ENCODE data around the gene DMTF1. TPM values are rescaled to one million over a fixed set of nuclear protein-coding genes. Genes with fewer than 3 reads are reported as not detected.

Gene DMTF1
- total and polyA plus RNA-seq, 9 of the 15 experiments (the other 6 are each of a cell fraction or from before 2014, with no cell fraction given) = 25.7 to 208 (median 74.7) TPM

DNA sequence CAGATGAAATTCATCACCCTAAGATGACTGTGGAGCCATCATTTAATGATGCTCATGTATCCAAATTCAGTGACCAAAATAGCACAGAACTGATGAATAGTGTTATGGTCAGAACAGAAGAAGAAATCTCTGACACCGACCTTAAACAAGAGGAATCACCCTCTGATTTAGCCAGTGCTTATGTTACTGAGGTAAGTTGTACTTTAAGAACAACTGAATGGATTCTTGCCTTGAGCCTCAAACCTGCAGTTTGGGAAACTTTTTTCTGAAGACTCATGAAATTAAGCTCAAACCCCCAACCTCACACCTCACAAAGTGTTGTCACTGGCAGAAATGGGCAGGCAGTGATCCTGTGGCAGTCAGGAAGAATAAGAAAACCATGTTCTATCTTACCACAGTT lies 41.7 kb downstream of the DMTF1 start:
- H3K4me2 ChIP-seq (ENCODE audit: insufficient read depth, low read length) = no peak overlapping the region
- 94% methylated on average over 1 of the region's 1 CpG for WGBS (ENCODE audit: insufficient coverage, low coverage, missing lambda C conversion rate)
- in situ Hi-C loops (cut with MboI) = no loop called here
- FAIRE-seq (no peak), ATAC-seq (no peak), DNase-seq (ENCODE audit: extremely low read depth in 1 of 4, low spot score in 3 of 4) (no peak)
- H3K9me3 ChIP-seq (replicated peaks; ENCODE audit: control insufficient read depth, insufficient read depth, low read depth, low read length) = no peaks in the 10 kb centered on the region
- H3K4me1 ChIP-seq (replicated peaks in 1 of 2; ENCODE audit: control insufficient read depth in 2 of 2, insufficient read depth in 2 of 2, low read length in 2 of 2) = no peaks in the 10 kb centered on the region
- H4K20me1 ChIP-seq (replicated peaks; ENCODE audit: control insufficient read depth, insufficient read depth, low read length) = no peaks in the 10 kb centered on the region
- no peaks in the 10 kb centered on the region for H3K79me2 ChIP-seq (ENCODE audit: control insufficient read depth, insufficient read depth, low read length)
- no peaks in the 10 kb centered on the region for H3K9me1 ChIP-seq (ENCODE audit: control insufficient read depth, insufficient read depth, low read length)
- H3K9ac ChIP-seq (ENCODE audit: insufficient read depth in 1 of 2, low read depth in 2 of 2, low read length in 2 of 2) = no peak overlapping the region
- no TSS peak for BruUV-seq (replicated peaks)
- peaks cover 95% of the 10 kb centered on the region for H3K36me3 ChIP-seq (ENCODE audit: control insufficient read depth, insufficient read depth, low read length)
- no peak overlapping the region for H3K4me3 ChIP-seq
- no peaks in the 10 kb centered on the region for H3K27me3 ChIP-seq (ENCODE audit: control insufficient read depth in 2 of 2, insufficient read depth in 2 of 2, low read length in 2 of 2)
- no peak overlapping the region for H2AFZ ChIP-seq (ENCODE audit: low read depth, low read length)
- intact Hi-C loops (cut with micrococcal nuclease) = no loop called here
- CTCF ChIA-PET (ENCODE audit: low intra/inter-chr PET ratio) = no interaction called here
- POLR2A ChIA-PET = no interaction called here
- H3K27ac ChIP-seq (ENCODE audit: extremely low read depth, low read depth, low read length) = no peak overlapping the region
- TF ChIP-seq MTF1 (CRISPR knock-in tag; IDR thresholded peaks at IDR 0.05; ENCODE audit: borderline replicate concordance) (no peak), TFE3 (CRISPR knock-in tag; IDR thresholded peaks at IDR 0.05) (no peak), ZNF699 (CRISPR knock-in tag; IDR thresholded peaks at IDR 0.05; ENCODE audit: insufficient replicate concordance) (no peak), ZNF41 (CRISPR knock-in tag; conservative IDR thresholded peaks at IDR 0.05) (no peak), EZH2 (IDR thresholded peaks at IDR 0.05; ENCODE audit: borderline replicate concordance, low read depth, low read length) (no peak), REST (IDR thresholded peaks at IDR 0.05; ENCODE audit: borderline replicate concordance) (no peak), REST (CRISPR knock-in tag; IDR thresholded peaks at IDR 0.05; ENCODE audit: low read depth) (no peak), CBX1 (IDR thresholded peaks at IDR 0.05; ENCODE audit: low read depth) (no peak), MAX (CRISPR knock-in tag; IDR thresholded peaks at IDR 0.05) (no peak), CBX3 (IDR thresholded peaks at IDR 0.05; ENCODE audit: borderline replicate concordance in 1 of 2, low read length in 2 of 2) (no peak), SMAD3 (CRISPR knock-in tag; conservative IDR thresholded peaks at IDR 0.05) (no peak)
- TF ChIP-seq, protein P1, sequence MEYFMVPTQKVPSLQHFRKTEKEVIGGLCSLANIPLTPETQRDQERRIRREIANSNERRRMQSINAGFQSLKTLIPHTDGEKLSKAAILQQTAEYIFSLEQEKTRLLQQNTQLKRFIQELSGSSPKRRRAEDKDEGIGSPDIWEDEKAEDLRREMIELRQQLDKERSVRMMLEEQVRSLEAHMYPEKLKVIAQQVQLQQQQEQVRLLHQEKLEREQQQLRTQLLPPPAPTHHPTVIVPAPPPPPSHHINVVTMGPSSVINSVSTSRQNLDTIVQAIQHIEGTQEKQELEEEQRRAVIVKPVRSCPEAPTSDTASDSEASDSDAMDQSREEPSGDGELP (CRISPR knock-in tag; IDR thresholded peaks at IDR 0.05; ENCODE audit: borderline replicate concordance) = no peak

Measured in K562 (cell line).